Measurements from ENCODE around the gene SDC1. TPM values are rescaled to one million over a fixed set of nuclear protein-coding genes. Genes with fewer than 3 reads are reported as not detected.

Gene SDC1
- polyA plus RNA-seq, 3 donors from 2014 or later = not detected

- Mint-ChIP-seq H3K4me1 (no peaks in the 10 kb centered on the region), H3K36me3 (no peaks in the 10 kb centered on the region), H3K4me3 (no peak overlapping the region), H3K27ac (no peak overlapping the region), H3K9me3 (no peaks in the 10 kb centered on the region), H3K27me3 (ENCODE audit: low read depth in 3 of 3) (peaks cover 0 to 4% (median 0%) of the 10 kb centered on the region in 3 donors)
- DNase-seq = no peak
Measured at GRCh38 chr2:20194097-20195015, 30.6 kb downstream of the SDC1 start.

- Mint-ChIP-seq H3K27me3 (ENCODE audit: low read depth in 3 of 3) (peaks cover 0 to 4% (median 0%) of the 10 kb centered on the region in 3 donors), H3K9me3 (no peaks in the 10 kb centered on the region), H3K36me3 (no peaks in the 10 kb centered on the region), H3K4me3 (no peak overlapping the region), H3K4me1 (no peaks in the 10 kb centered on the region), H3K27ac (no peak overlapping the region)
- DNase-seq = no peak
Measured at GRCh38 chr2:20193185-20193584, 31.7 kb downstream of the SDC1 start.

- no peaks in the 10 kb centered on the region for H3K4me1 Mint-ChIP-seq
- no peaks in the 10 kb centered on the region for H3K36me3 Mint-ChIP-seq
- H3K27me3 Mint-ChIP-seq (ENCODE audit: low read depth in 3 of 3) = peaks cover 0 to 4% (median under 1%) of the 10 kb centered on the region in 3 donors
- no peaks in the 10 kb centered on the region for H3K9me3 Mint-ChIP-seq
- H3K27ac Mint-ChIP-seq = no peak overlapping the region
- no peak for DNase-seq
- H3K4me3 Mint-ChIP-seq = no peak overlapping the region
Measured at GRCh38 chr2:20192781-20193180, 32.1 kb downstream of the SDC1 start.

GRCh38 chr2:20191714-20192569 is 33.0 kb downstream of the SDC1 start:
- H3K4me3 Mint-ChIP-seq = no peak overlapping the region
- H3K27me3 Mint-ChIP-seq (ENCODE audit: low read depth in 3 of 3) = peaks cover 0 to 4% (median 2%) of the 10 kb centered on the region in 3 donors
- no peaks in the 10 kb centered on the region for H3K9me3 Mint-ChIP-seq
- H3K36me3 Mint-ChIP-seq = no peaks in the 10 kb centered on the region
- no peaks in the 10 kb centered on the region for H3K4me1 Mint-ChIP-seq
- no peak for DNase-seq
- H3K27ac Mint-ChIP-seq = no peak overlapping the region

- no peak for DNase-seq
- peaks cover 0 to 4% (median 2%) of the 10 kb centered on the region in 3 donors for H3K27me3 Mint-ChIP-seq (ENCODE audit: low read depth in 3 of 3)
Measured at GRCh38 chr2:20190876-20191713, 33.8 kb downstream of the SDC1 start.

GRCh38 chr2:20190170-20190569 is 34.8 kb downstream of the SDC1 start:
- Mint-ChIP-seq H3K9me3 (no peaks in the 10 kb centered on the region), H3K4me3 (no peak overlapping the region), H3K36me3 (no peaks in the 10 kb centered on the region), H3K27me3 (ENCODE audit: low read depth in 3 of 3) (peaks cover 0 to 4% (median 2%) of the 10 kb centered on the region in 3 donors), H3K27ac (no peak overlapping the region), H3K4me1 (no peaks in the 10 kb centered on the region)
- no peak for DNase-seq

More at GRCh38 chr2:20190876-20191713, 33.8 kb downstream of the SDC1 start:
- Mint-ChIP-seq H3K36me3 (no peaks in the 10 kb centered on the region), H3K4me1 (no peaks in the 10 kb centered on the region), H3K27ac (no peak overlapping the region), H3K9me3 (no peaks in the 10 kb centered on the region), H3K4me3 (no peak overlapping the region)

- no peaks in the 10 kb centered on the region for H3K36me3 Mint-ChIP-seq
- H3K27me3 Mint-ChIP-seq (ENCODE audit: low read depth in 3 of 3) = peaks cover 0 to 4% (median 2%) of the 10 kb centered on the region in 3 donors
- H3K9me3 Mint-ChIP-seq = no peaks in the 10 kb centered on the region
- DNase-seq = no peak
- H3K4me3 Mint-ChIP-seq = no peak overlapping the region
- H3K27ac Mint-ChIP-seq = no peak overlapping the region
- no peaks in the 10 kb centered on the region for H3K4me1 Mint-ChIP-seq
Measured at GRCh38 chr2:20189299-20189931, 35.5 kb downstream of the SDC1 start.

GRCh38 chr2:20188851-20189250 is 36.1 kb downstream of the SDC1 start:
- Mint-ChIP-seq H3K27ac (no peak overlapping the region), H3K27me3 (ENCODE audit: low read depth in 3 of 3) (peaks cover 0 to 4% (median 2%) of the 10 kb centered on the region in 3 donors), H3K9me3 (no peaks in the 10 kb centered on the region), H3K4me1 (no peaks in the 10 kb centered on the region), H3K4me3 (no peak overlapping the region), H3K36me3 (no peaks in the 10 kb centered on the region)
- no peak for DNase-seq

GRCh38 chr2:20188201-20188600 is 36.7 kb downstream of the SDC1 start:
- Mint-ChIP-seq H3K4me1 (no peaks in the 10 kb centered on the region), H3K36me3 (no peaks in the 10 kb centered on the region), H3K27ac (no peak overlapping the region), H3K27me3 (ENCODE audit: low read depth in 3 of 3) (peaks cover 0 to 4% (median 2%) of the 10 kb centered on the region in 3 donors), H3K4me3 (no peak overlapping the region), H3K9me3 (no peaks in the 10 kb centered on the region)
- DNase-seq = no peak

GRCh38 chr2:20187331-20187730 is 37.6 kb downstream of the SDC1 start:
- Mint-ChIP-seq H3K36me3 (no peaks in the 10 kb centered on the region), H3K27ac (no peak overlapping the region), H3K27me3 (ENCODE audit: low read depth in 3 of 3) (peaks cover 0 to 5% (median 2%) of the 10 kb centered on the region in 3 donors), H3K9me3 (no peaks in the 10 kb centered on the region), H3K4me3 (no peak overlapping the region), H3K4me1 (no peaks in the 10 kb centered on the region)
- DNase-seq = no peak

GRCh38 chr2:20186855-20187187 is 38.1 kb downstream of the SDC1 start:
- DNase-seq = no peak
- H3K27me3 Mint-ChIP-seq (ENCODE audit: low read depth in 3 of 3) = peaks cover 0 to 7% (median 2%) of the 10 kb centered on the region in 3 donors
- no peak overlapping the region for H3K27ac Mint-ChIP-seq
- H3K4me3 Mint-ChIP-seq = no peak overlapping the region
- H3K9me3 Mint-ChIP-seq = no peaks in the 10 kb centered on the region
- no peaks in the 10 kb centered on the region for H3K36me3 Mint-ChIP-seq
- H3K4me1 Mint-ChIP-seq = no peaks in the 10 kb centered on the region

- Mint-ChIP-seq H3K36me3 (no peaks in the 10 kb centered on the region), H3K27ac (no peak overlapping the region), H3K4me1 (no peaks in the 10 kb centered on the region), H3K27me3 (ENCODE audit: low read depth in 3 of 3) (peaks cover 0 to 7% (median 5%) of the 10 kb centered on the region in 3 donors), H3K9me3 (no peaks in the 10 kb centered on the region), H3K4me3 (no peak overlapping the region)
- no peak for DNase-seq
Measured at GRCh38 chr2:20186078-20186854, 38.7 kb downstream of the SDC1 start.
